CD14-positive monocyte (primary cell): ENCODE data around the gene CTSO. TPM values are rescaled to one million over a fixed set of nuclear protein-coding genes. Genes with fewer than 3 reads are reported as not detected.

Experiments used
- DNase-seq, 3 donors: peaks; one replicate each; pipeline ENCODE4 v3.0.0-alpha.2; 2011 to 2022
- H2AFZ ChIP-seq: 2 replicates; pipeline ENCODE4 v1.6.0; 2012; ENCODE audit warnings: mild to moderate bottlenecking, low read depth, low read length, inconsistent platforms; ENCODE audit not compliant: insufficient read depth, poor library complexity, severe bottlenecking
- H3K27ac ChIP-seq, 2 donors: 1 replicate in 1 of 2; 2 replicates in 1 of 2; pipeline ENCODE4 v1.5.1; 2012 to 2013; ENCODE audit warnings: low read length in 2 of 2, control low read depth in 1 of 2, inconsistent platforms in 1 of 2, low read depth in 1 of 2, mild to moderate bottlenecking in 1 of 2
- H3K27me3 ChIP-seq, 2 donors: one replicate each; pipeline versions ENCODE4 v1.6.0 to v1.6.1; 2011 to 2013; ENCODE audit warnings: low read length in 2 of 2; ENCODE audit not compliant: control insufficient read depth in 2 of 2, insufficient read depth in 2 of 2
- H3K36me3 ChIP-seq, 2 donors: replicated peaks in 1 of 2; 1 replicate in 1 of 2; 2 replicates in 1 of 2; pipeline versions ENCODE4 v1.5.1 to v1.6.1; 2012 to 2013; ENCODE audit warnings: low read length in 2 of 2, control low read depth in 1 of 2, inconsistent platforms in 1 of 2, mild to moderate bottlenecking in 1 of 2; ENCODE audit not compliant: insufficient read depth in 2 of 2, control insufficient read depth in 1 of 2
- H3K4me1 ChIP-seq, 2 donors: 1 replicate in 1 of 2; 2 replicates in 1 of 2; pipeline versions ENCODE4 v1.5.1 to v1.6.1; 2012 to 2013; ENCODE audit warnings: low read length in 2 of 2, control low read depth in 1 of 2, inconsistent platforms in 1 of 2, mild to moderate bottlenecking in 1 of 2, moderate library complexity in 1 of 2; ENCODE audit not compliant: insufficient read depth in 2 of 2, control insufficient read depth in 1 of 2
- H3K4me2 ChIP-seq: replicated peaks from 2 replicates; pipeline ENCODE3; 2012; ENCODE audit warnings: low read length, moderate library complexity, mild to moderate bottlenecking; ENCODE audit not compliant: poor library complexity, severe bottlenecking; ENCODE audit errors: extremely low read depth
- H3K4me3 ChIP-seq, 3 experiments: fragments of 200-600 bp in 1 of 3; sonication (generic) in 1 of 3; replicated peaks in 1 of 3; 1 replicate in 2 of 3; 2 replicates in 1 of 3; pipeline ENCODE4 v1.5.1; 2011 to 2013; ENCODE audit warnings: low read length in 3 of 3, mild to moderate bottlenecking in 3 of 3, control low read depth in 2 of 3, low read depth in 2 of 3, inconsistent platforms in 1 of 3, moderate library complexity in 1 of 3
- H3K79me2 ChIP-seq: 2 replicates; pipeline ENCODE4 v1.6.0; 2012; ENCODE audit warnings: mild to moderate bottlenecking, control low read depth, inconsistent platforms, low read length, moderate library complexity; ENCODE audit not compliant: insufficient read depth
- H3K9ac ChIP-seq: 2 replicates; pipeline ENCODE4 v1.6.0; 2017; ENCODE audit warnings: low read length, mild to moderate bottlenecking; ENCODE audit not compliant: insufficient read depth, poor library complexity, severe bottlenecking
- H3K9me3 ChIP-seq, 2 donors: replicated peaks in 1 of 2; 1 replicate in 1 of 2; 2 replicates in 1 of 2; pipeline versions ENCODE4 v1.5.1 to v1.6.1; 2012 to 2013; ENCODE audit warnings: low read length in 2 of 2, control low read depth in 1 of 2; ENCODE audit not compliant: control insufficient read depth in 1 of 2, insufficient read depth in 1 of 2
- H4K20me1 ChIP-seq: 2 replicates; pipeline ENCODE4 v1.6.0; 2012; ENCODE audit warnings: mild to moderate bottlenecking, low read length, control low read depth, moderate library complexity; ENCODE audit not compliant: insufficient read depth
- H3K27ac Mint-ChIP-seq, 7 donors: one replicate each; pipeline ENCODE4 v1.8.0; 2020; ENCODE audit warnings: mild to moderate bottlenecking in 7 of 7, mixed read lengths in 7 of 7, moderate library complexity in 6 of 7, inconsistent platforms in 2 of 7
- H3K27me3 Mint-ChIP-seq, 3 donors: one replicate each; pipeline ENCODE4 v1.8.0; 2021 to 2022; ENCODE audit warnings: low read depth in 3 of 3, mild to moderate bottlenecking in 3 of 3, mixed read lengths in 3 of 3, moderate library complexity in 3 of 3, inconsistent platforms in 1 of 3
- H3K36me3 Mint-ChIP-seq, 2 donors: one replicate each; pipeline ENCODE4 v1.8.0; 2020; ENCODE audit warnings: mixed read lengths in 2 of 2, inconsistent platforms in 1 of 2, mild to moderate bottlenecking in 1 of 2
- H3K4me1 Mint-ChIP-seq: one replicate; pipeline ENCODE4 v1.8.0; 2020; ENCODE audit warnings: mild to moderate bottlenecking, mixed read lengths
- H3K4me3 Mint-ChIP-seq, 2 donors: one replicate each; pipeline ENCODE4 v1.8.0; 2020; ENCODE audit warnings: mild to moderate bottlenecking in 2 of 2, mixed read lengths in 2 of 2, moderate library complexity in 1 of 2
- H3K9me3 Mint-ChIP-seq, 7 donors: one replicate each; pipeline ENCODE4 v1.8.0; 2020 to 2022; ENCODE audit warnings: mixed read lengths in 7 of 7, mild to moderate bottlenecking in 6 of 7, moderate library complexity in 6 of 7, inconsistent platforms in 2 of 7
- WGBS: methylation state at CpG from one replicate; pipeline ENCODE4 v1.1.5; 2013; ENCODE audit warnings: missing lambda C conversion rate; ENCODE audit not compliant: insufficient coverage; 5-methylcytosine and 5-hydroxymethylcytosine counted together
- intact Hi-C, 2 donors: fragments of 100-400 bp; cut with micrococcal nuclease; formaldehyde crosslinking; loops; one replicate each; pipeline versions ENCODE4 v1.15.0 to v1.15.1; 2023
- polyA plus RNA-seq, 3 donors: library from polyadenylated mRNA; depleted of rRNA in 1 of 3; unstranded in 2 of 3; stranded (reverse) in 1 of 3; fragments of 300-500 nt in 2 of 3; fragments of >200 nt in 1 of 3; fragmentation: Illumina TruSeq in 2 of 3; gene quantifications; 1 replicate in 2 of 3; 2 replicates in 1 of 3; pipeline ENCODE4 v1.2.3, GENCODE V29; 2012 to 2021
- TF ChIP-seq, protein P1 (sequence below): fragments of 200-600 bp; IDR thresholded peaks from one replicate; pipeline ENCODE4 v1.8.0; 2022; ENCODE audit warnings: antibody characterized with exemption, mild to moderate bottlenecking

Gene CTSO
- polyA plus RNA-seq, 3 donors: 18.6 to 49.1 (median 44.7) TPM

DNA sequence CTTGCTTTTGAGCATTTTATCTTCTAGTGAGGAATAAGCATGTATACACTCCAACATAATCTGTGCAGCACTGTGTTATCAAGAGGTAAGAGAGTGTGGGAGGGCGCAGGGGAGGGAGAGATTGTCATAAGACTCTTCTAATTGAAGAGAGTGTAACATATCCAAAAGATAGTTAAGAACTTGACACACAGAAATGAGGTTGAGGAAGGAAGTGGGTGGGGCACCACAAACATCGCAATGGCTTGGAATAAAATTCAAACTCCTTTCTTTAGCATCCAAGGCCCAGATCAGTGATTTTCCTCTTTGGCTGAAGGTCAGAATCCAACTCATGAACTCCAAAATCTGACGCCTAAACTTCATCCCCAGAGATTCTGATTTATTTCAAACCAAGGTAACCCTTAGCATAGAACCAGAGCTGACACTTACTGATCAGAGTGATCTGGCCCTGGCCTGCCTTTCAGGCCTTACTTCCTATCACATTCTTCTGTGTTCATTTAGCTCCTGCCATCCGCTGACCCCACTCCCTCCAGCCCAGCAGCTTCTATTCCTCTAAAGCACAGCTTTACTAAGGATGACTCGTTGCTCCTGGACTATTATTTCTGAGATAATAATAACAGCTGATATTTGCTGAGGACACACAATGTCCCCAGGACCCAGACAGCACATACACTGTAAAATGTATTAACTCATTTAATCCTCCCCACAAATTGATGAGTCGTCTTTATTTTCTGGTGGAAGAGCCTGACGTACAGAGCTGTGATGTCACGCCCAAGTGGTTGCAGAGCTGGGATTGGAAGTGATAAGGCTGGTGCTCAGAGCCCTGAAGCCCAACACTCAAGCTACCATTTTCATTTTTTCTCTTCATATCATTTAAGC lies 10.6 kb upstream of the CTSO start:
- Mint-ChIP-seq H3K27ac (peak overlapping the region in 5 of 7 donors; percentile 16 to 76 (median 64)), H3K4me1 (peaks cover 11% of the 10 kb centered on the region), H3K9me3 (peaks cover 0 to 8% (median 7%) of the 10 kb centered on the region in 7 donors), H3K27me3 (peaks cover 0 to 3% (median 0%) of the 10 kb centered on the region in 3 donors), H3K36me3 (no peaks in the 10 kb centered on the region), H3K4me3 (peak overlapping the region in 1 of 2 donors; percentile 59)
- H3K27ac ChIP-seq: no peak overlapping the region
- no peaks in the 10 kb centered on the region for H3K79me2 ChIP-seq
- peaks cover 0 to 6% of the 10 kb centered on the region in 2 donors for H3K9me3 ChIP-seq
- peaks cover 8 to 12% of the 10 kb centered on the region in 2 donors for H3K4me1 ChIP-seq
- peak overlapping the region; percentile 18 for H2AFZ ChIP-seq
- H3K9ac ChIP-seq: no peak overlapping the region
- no peak overlapping the region for H3K4me2 ChIP-seq
- no peak overlapping the region for H3K4me3 ChIP-seq
- TF ChIP-seq, protein P1, sequence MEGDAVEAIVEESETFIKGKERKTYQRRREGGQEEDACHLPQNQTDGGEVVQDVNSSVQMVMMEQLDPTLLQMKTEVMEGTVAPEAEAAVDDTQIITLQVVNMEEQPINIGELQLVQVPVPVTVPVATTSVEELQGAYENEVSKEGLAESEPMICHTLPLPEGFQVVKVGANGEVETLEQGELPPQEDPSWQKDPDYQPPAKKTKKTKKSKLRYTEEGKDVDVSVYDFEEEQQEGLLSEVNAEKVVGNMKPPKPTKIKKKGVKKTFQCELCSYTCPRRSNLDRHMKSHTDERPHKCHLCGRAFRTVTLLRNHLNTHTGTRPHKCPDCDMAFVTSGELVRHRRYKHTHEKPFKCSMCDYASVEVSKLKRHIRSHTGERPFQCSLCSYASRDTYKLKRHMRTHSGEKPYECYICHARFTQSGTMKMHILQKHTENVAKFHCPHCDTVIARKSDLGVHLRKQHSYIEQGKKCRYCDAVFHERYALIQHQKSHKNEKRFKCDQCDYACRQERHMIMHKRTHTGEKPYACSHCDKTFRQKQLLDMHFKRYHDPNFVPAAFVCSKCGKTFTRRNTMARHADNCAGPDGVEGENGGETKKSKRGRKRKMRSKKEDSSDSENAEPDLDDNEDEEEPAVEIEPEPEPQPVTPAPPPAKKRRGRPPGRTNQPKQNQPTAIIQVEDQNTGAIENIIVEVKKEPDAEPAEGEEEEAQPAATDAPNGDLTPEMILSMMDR: no peak
- WGBS: no CpG with 5 or more reads among the region's 8 CpGs
- no peaks in the 10 kb centered on the region for H3K27me3 ChIP-seq
- H3K36me3 ChIP-seq: no peaks in the 10 kb centered on the region
- no peaks in the 10 kb centered on the region for H4K20me1 ChIP-seq
- peak in 1 of 3 donors; percentile 9 for DNase-seq
- intact Hi-C loops: loop anchor here in 1 of 2 donors (10.0 kb wide), 1 partner anchor 1011 kb away; the partner anchor contains the start of gene PDGFC

DNA sequence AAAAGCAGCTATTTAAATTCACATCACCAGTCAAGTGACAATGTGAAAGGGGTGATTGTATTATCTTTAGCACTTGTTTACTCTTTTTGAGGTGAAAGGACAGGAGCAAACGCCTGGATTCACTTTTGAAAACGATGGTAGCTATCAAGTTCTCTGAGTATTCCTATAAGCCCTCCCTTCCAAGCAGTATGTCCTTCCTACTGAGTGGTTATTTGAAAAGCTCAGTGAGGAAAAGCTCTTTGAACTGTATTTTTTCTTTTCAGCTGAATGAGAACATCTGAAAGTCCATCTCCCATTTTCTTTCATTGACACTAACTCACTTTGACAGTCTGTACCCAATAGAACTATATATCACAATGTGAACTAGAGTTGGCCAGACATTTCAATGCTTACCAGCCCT lies 9.1 kb upstream of the CTSO start:
- Histone ChIP-seq H3K9ac (no peak overlapping the region), H2AFZ (no peak overlapping the region), H4K20me1 (no peaks in the 10 kb centered on the region), H3K36me3 (no peaks in the 10 kb centered on the region), H3K4me3 (no peak overlapping the region), H3K4me1 (peaks cover 8 to 12% of the 10 kb centered on the region in 2 donors), H3K79me2 (no peaks in the 10 kb centered on the region), H3K27me3 (no peaks in the 10 kb centered on the region), H3K4me2 (no peak overlapping the region), H3K27ac (no peak overlapping the region), H3K9me3 (no peaks in the 10 kb centered on the region)
- no peaks in the 10 kb centered on the region for H3K36me3 Mint-ChIP-seq
- no peak overlapping the region for H3K4me3 Mint-ChIP-seq
- H3K9me3 Mint-ChIP-seq: peaks cover 0 to 2% (median 0%) of the 10 kb centered on the region in 7 donors
- H3K27me3 Mint-ChIP-seq: peaks cover 0 to 2% (median 2%) of the 10 kb centered on the region in 3 donors
- H3K4me1 Mint-ChIP-seq: peaks cover 11% of the 10 kb centered on the region
- WGBS: no CpG with 5 or more reads among the region's 2 CpGs
- no peak overlapping the region for H3K27ac Mint-ChIP-seq
- DNase-seq: no peak
- TF ChIP-seq, protein P1: no peak
- intact Hi-C loops: loop anchor here in 1 of 2 donors (10.0 kb wide), 1 partner anchor 1012 kb away; the partner anchor contains the start of gene PDGFC
